SK-N-SH (cell line): ENCODE data around the gene KCND1.

Source experiments
- CTCF ChIP-seq: fragments of 200-600 bp; sonication (generic); IDR thresholded peaks from 2 replicates; pipeline ENCODE4 v1.6.1; 2017; ENCODE audit warnings: antibody characterized with exemption, mild to moderate bottlenecking, moderate library complexity
- MEF2A ChIP-seq: IDR thresholded peaks from 2 replicates; pipeline ENCODE4 v1.4.0; 2012; ENCODE audit warnings: low read depth, borderline replicate concordance
- POLR2AphosphoS5 ChIP-seq: IDR thresholded peaks from 2 replicates; pipeline ENCODE4 v1.6.1; 2012; ENCODE audit warnings: low read depth, low read length
- USF2 ChIP-seq: fragments of 150-350 bp; IDR thresholded peaks from 2 replicates; pipeline ENCODE4 v1.6.1; 2017; ENCODE audit warnings: antibody characterized with exemption, low read length, low read depth, borderline replicate concordance

- no peak for TF ChIP-seq CTCF
- TF ChIP-seq USF2: no peak
- TF ChIP-seq MEF2A: no peak
- no peak for TF ChIP-seq POLR2AphosphoS5
Observed at GRCh38 chrX:48927736-48928382, 43.8 kb downstream of the KCND1 start.
